ENCODE results near the gene ACOT7.

ACOT7 gene

GRCh38 chr1:6294080-6294889 lies 99.3 kb downstream of the ACOT7 start:
- no peak for DNase-seq (ENCODE audit: low read depth in 4 of 4, low spot score in 1 of 4)

- DNase-seq (ENCODE audit: low read depth in 4 of 4, low spot score in 1 of 4), result no peak
These were observed 101.5 kb downstream of the ACOT7 start for GRCh38 chr1:6292102-6292501.

- no peak for DNase-seq (ENCODE audit: low read depth in 4 of 4, low spot score in 1 of 4)
These were observed 104.9 kb downstream of the ACOT7 start for GRCh38 chr1:6288665-6289064.

GRCh38 chr1:6288026-6288425 lies 105.5 kb downstream of the ACOT7 start:
- no peak for DNase-seq (ENCODE audit: low read depth in 4 of 4, low spot score in 1 of 4)

GRCh38 chr1:6287431-6287886 lies 106.1 kb downstream of the ACOT7 start:
- no peak for DNase-seq (ENCODE audit: low read depth in 4 of 4, low spot score in 1 of 4)

GRCh38 chr1:6287029-6287428 lies 106.5 kb downstream of the ACOT7 start:
- DNase-seq (ENCODE audit: low read depth in 4 of 4, low spot score in 1 of 4), result no peak

- no peak for DNase-seq (ENCODE audit: low read depth in 4 of 4, low spot score in 1 of 4)
These were observed 107.3 kb downstream of the ACOT7 start for GRCh38 chr1:6286266-6286665.

GRCh38 chr1:6285336-6285735 lies 108.2 kb downstream of the ACOT7 start:
- DNase-seq (ENCODE audit: low read depth in 4 of 4, low spot score in 1 of 4), result no peak

- no peak for DNase-seq (ENCODE audit: low read depth in 4 of 4, low spot score in 1 of 4)
These were observed 110.8 kb downstream of the ACOT7 start for GRCh38 chr1:6282577-6283270.

GRCh38 chr1:6281511-6282402 lies 111.8 kb downstream of the ACOT7 start:
- DNase-seq (ENCODE audit: low read depth in 4 of 4, low spot score in 1 of 4), result no peak

- no peak for DNase-seq (ENCODE audit: low read depth in 4 of 4, low spot score in 1 of 4)
These were observed 112.7 kb downstream of the ACOT7 start for GRCh38 chr1:6280761-6281451.

- no peak for DNase-seq (ENCODE audit: low read depth in 4 of 4, low spot score in 1 of 4)
These were observed 113.8 kb downstream of the ACOT7 start for GRCh38 chr1:6279613-6280383.

GRCh38 chr1:6279066-6279465 lies 114.5 kb downstream of the ACOT7 start:
- no peak for DNase-seq (ENCODE audit: low read depth in 4 of 4, low spot score in 1 of 4)

GRCh38 chr1:6278263-6278662 lies 115.3 kb downstream of the ACOT7 start:
- no peak for DNase-seq (ENCODE audit: low read depth in 4 of 4, low spot score in 1 of 4)

- no peak for DNase-seq (ENCODE audit: low read depth in 4 of 4, low spot score in 1 of 4)
These were observed 116.6 kb downstream of the ACOT7 start for GRCh38 chr1:6276811-6277555.

GRCh38 chr1:6275826-6276782 lies 117.5 kb downstream of the ACOT7 start:
- DNase-seq (ENCODE audit: low read depth in 4 of 4, low spot score in 1 of 4), result no peak

GRCh38 chr1:6274622-6275139 lies 118.9 kb downstream of the ACOT7 start:
- no peak for DNase-seq (ENCODE audit: low read depth in 4 of 4, low spot score in 1 of 4)

GRCh38 chr1:6274102-6274501 lies 119.5 kb downstream of the ACOT7 start:
- DNase-seq (ENCODE audit: low read depth in 4 of 4, low spot score in 1 of 4), result no peak
